Loucy (cell line): ENCODE data around the gene MOCOS.

Experiments
- CTCF ChIP-seq: fragments of 200-600 bp; sonication (generic); conservative IDR thresholded peaks from 2 replicates; pipeline ENCODE4 v1.5.1; 2014; ENCODE audit warnings: mild to moderate bottlenecking, antibody characterized with exemption, low read length
- EZH2phosphoT487 ChIP-seq: fragments of 200-600 bp; IDR thresholded peaks from 2 replicates; pipeline ENCODE4 v1.6.1; 2018; ENCODE audit warnings: antibody characterized with exemption, mild to moderate bottlenecking, moderate library complexity, borderline replicate concordance

- no peak for TF ChIP-seq CTCF
- no peak for TF ChIP-seq EZH2phosphoT487
Observed at GRCh38 chr18:36275561-36275960, 88.3 kb downstream of the MOCOS start.
